GM12891 (cell line): ENCODE measurements around the gene COPE.

Source experiments
- DNase-seq: peaks from one replicate; pipeline ENCODE4 v3.0.0; 2011; ENCODE audit warnings: low spot score; ENCODE audit not compliant: insufficient read length
- FAIRE-seq: peaks from 2 replicates; lab custom pipeline; 2011; peaks lifted over from hg19 to GRCh38; lab: Jason Lieb, UNC
- PAX5 ChIP-seq: IDR thresholded peaks from 2 replicates; pipeline ENCODE4 v1.6.1; 2011; ENCODE audit warnings: low read length, moderate library complexity, mild to moderate bottlenecking; ENCODE audit not compliant: insufficient read depth, severe bottlenecking
- POLR2A ChIP-seq: IDR thresholded peaks from 2 replicates; pipeline ENCODE4 v1.6.1; 2011; ENCODE audit warnings: low read depth, low read length, control low read depth
- POLR2AphosphoS5 ChIP-seq: IDR thresholded peaks from 2 replicates; pipeline ENCODE4 v1.6.1; 2011; ENCODE audit warnings: low read depth, low read length, control low read depth
- POU2F2 ChIP-seq: IDR thresholded peaks from 2 replicates; pipeline ENCODE4 v1.6.1; 2011; ENCODE audit warnings: low read depth, mild to moderate bottlenecking, control low read depth, low read length, moderate library complexity
- SPI1 ChIP-seq: IDR thresholded peaks from 2 replicates; pipeline ENCODE4 v1.6.1; 2011; ENCODE audit warnings: low read depth, low read length, control low read depth
- TAF1 ChIP-seq: IDR thresholded peaks from 2 replicates; pipeline ENCODE4 v1.6.1; 2011; ENCODE audit warnings: low read depth, low read length, control low read depth

COPE gene

DNA sequence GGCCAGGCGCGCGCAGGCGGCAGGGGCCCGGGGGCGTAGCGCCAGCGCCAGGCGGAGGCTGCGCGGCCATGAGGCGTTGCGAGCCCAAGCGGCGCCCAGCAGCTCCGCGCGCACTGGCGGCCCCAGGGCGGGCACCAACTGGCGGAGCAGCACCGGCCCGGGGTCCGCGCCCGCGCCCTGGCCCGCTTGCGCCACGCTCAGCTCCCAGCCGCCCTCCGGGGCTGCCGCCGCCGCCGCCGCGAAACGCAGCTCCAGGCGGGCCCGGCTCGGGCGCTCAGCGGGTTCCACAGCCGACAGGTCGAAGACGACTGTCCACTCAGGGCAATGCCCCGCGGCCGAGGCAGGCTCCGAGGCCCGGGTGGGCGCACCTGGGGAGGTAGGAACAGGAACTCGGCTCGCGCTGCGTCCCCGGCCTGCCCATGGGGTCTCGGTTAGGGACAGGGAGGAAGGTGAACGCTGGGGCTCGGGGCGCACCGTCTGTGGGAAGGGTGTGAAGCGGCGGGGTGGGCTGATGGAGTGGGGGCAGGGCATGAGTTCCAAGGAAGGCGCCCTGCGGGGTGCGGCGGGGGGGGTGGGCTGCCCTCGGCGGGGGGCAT, 50.1 kb downstream of the COPE start:
- TF ChIP-seq PAX5, result no peak
- 0 out of 2 replicates have a peak, but pooled peaks have one; percentile 2 for TF ChIP-seq POLR2AphosphoS5
- no peak for DNase-seq
- no peak for FAIRE-seq

DNA sequence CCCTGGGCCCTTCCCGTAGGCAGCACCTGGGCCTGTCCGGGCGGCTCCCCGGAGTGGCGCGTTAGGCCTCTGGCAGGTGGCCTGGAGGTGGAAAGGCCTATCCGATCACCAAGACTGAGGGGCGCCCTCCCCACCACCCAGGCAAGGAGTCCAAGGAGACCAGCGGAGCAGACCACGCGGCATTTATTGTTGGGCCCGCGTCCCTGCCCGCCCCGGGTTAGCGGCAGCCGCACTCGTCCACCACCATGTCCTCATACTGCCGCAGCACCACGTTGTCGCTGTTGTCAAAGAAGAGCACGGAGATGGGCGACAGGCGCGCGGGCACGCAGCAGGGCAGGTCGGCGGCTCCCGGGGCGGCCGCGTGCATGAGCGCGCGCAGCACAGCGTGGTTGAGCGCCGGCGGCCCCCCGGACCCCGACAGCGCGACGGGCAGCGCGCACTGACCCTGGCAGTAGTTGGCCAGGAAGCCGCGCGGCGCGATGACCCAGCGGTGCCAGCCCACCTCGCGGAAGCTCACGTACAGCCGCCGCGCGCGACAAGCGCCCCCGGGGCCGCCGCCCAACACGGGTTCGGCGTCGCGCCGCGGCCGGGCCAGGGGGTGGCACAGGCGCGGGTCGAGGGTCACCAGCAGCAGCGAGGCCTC, 50.7 kb downstream of the COPE start:
- no peak for FAIRE-seq
- no peak for DNase-seq
- TF ChIP-seq PAX5 (no peak), POLR2AphosphoS5 (peak; percentile 14; the same call in 1 of the 2 replicates)

DNA sequence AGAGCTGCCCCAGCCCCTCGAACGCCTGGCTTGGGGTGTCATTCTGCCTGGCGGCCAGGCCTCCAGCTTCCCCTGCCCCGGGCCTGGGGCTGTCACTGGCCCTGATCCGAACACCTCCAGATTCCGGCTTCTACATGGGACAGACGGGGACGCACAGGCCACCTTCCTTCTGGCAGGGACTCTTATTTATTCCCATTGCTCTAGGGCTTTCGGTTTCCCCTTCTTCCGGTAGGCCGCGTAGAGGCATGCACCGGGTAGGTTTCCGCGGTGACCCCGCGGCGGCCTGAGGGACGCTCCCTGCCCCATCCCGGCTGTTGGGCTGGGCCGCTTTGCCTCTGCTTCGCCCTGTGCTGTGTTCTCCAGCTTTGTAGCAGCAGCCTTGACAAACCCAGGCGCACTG, 51.4 kb downstream of the COPE start:
- FAIRE-seq (no peak), DNase-seq (no peak)
- no peak for TF ChIP-seq TAF1
- TF ChIP-seq POLR2AphosphoS5, result no peak
- no peak for TF ChIP-seq PAX5
- no peak for TF ChIP-seq POLR2A
- no peak for TF ChIP-seq POU2F2
- no peak for TF ChIP-seq SPI1

- no peak for FAIRE-seq
- TF ChIP-seq PAX5, result no peak
- no peak for TF ChIP-seq SPI1
- TF ChIP-seq TAF1, result no peak
- TF ChIP-seq POLR2AphosphoS5, result no peak
- no peak for TF ChIP-seq POU2F2
- no peak for TF ChIP-seq POLR2A
- no peak for DNase-seq
Observed at GRCh38 chr19:18867199-18867598, 52.0 kb downstream of the COPE start.

DNA sequence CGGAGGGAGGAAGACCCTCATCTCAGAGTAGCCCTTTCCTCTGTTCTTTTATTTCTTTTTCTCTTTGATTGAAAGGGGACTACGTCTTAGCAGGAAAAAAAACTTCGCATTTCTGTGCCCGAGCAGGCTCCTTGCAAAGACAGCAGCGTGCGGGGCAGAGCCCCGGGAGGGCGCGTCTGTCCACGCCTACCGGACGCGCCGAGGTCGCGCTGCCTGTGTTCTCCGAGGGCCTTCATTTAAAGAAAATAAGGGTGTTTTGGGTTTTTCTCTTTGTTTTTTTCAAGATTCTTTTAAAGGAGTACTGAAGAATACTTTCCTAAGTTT, 52.4 kb downstream of the COPE start:
- no peak for DNase-seq
- FAIRE-seq, result no peak
- TF ChIP-seq POLR2AphosphoS5, result no peak
- TF ChIP-seq POU2F2, result no peak
- no peak for TF ChIP-seq SPI1
- no peak for TF ChIP-seq TAF1
- TF ChIP-seq PAX5, result no peak
- TF ChIP-seq POLR2A, result no peak

DNA sequence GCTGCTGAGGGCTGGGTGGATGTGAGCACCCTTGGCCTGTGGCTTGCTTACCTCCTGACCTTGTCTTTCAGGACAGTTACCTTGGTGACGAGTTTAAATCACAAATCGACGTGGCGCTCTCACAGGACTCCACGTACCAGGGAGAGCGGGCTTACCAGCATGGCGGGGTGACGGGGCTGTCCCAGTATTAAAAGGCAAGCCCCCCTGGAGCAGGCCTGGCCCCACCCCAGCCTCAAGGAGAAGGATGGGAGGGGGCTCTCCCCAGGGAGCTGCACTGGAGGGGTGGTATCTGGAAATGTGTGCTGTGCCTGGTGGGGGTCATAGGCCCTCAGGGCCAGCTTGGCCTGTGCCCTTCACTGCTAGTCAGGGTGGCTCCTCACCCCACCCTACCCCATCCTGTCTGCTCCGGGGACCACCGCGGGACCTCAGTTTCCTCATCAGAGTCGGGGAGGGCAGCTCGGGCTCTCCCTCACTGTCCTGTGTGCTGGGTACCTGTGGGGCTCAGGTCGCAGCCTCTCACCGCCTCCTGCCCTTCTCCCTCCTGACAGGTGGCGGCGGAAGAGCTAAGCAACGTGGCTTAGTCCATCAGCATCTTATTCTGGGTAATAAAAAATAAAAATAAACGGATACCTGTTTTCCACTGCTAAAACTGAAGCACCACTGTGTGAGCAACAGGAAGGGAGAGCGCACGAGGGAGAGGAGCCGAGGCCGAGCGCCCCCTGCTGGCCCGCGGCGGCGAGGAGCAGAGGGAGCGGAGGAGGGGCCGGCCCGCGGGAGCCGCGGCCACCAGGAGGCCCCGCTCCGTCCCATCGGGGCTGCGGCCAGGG, 53.0 kb downstream of the COPE start:
- no peak for TF ChIP-seq PAX5
- no peak for TF ChIP-seq POU2F2
- no peak for TF ChIP-seq POLR2A
- TF ChIP-seq SPI1, result no peak
- no peak for TF ChIP-seq TAF1
- no peak for TF ChIP-seq POLR2AphosphoS5
- peak; percentile 97 for DNase-seq
- peak; percentile 82 for FAIRE-seq

GRCh38 chr19:18865106-18865972, 53.8 kb downstream of the COPE start:
- FAIRE-seq (no peak), DNase-seq (no peak)
- TF ChIP-seq POU2F2 (no peak), TAF1 (no peak), PAX5 (no peak), POLR2A (no peak), SPI1 (no peak), POLR2AphosphoS5 (no peak)

DNA sequence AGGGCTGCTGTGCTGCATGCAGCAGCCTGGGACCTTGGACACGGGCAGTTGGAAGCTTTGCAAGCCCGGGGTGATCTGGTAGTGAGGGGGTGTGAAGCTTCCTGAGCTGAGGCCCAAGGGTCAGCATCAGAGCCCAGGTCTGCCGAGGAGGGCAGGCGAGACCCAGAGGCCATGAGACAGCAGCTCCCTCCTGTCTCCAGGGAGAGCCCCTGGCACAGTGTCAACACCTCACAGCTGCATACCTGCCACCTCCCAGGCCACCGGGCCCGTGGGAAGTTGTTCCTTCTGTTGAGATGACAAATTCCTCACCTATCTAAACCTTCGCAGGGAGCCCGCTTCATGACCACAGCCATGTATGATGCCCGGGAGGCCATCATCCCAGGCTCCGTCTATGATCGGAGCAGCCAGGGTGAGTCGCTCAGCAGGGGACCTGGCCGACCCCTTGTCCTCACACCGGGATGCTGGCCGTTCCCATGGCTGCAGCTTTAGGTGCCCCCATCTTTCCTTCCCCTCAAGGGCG, 55.3 kb downstream of the COPE start:
- DNase-seq (no peak), FAIRE-seq (no peak)

GRCh38 chr19:18862976-18863842, 56.0 kb downstream of the COPE start:
- FAIRE-seq (no peak), DNase-seq (no peak)
- TF ChIP-seq POU2F2, result no peak
- no peak for TF ChIP-seq PAX5
- TF ChIP-seq POLR2AphosphoS5, result no peak
- no peak for TF ChIP-seq SPI1
- no peak for TF ChIP-seq POLR2A
- TF ChIP-seq TAF1, result no peak

More for the DNA sequence above, 55.3 kb downstream of the COPE start:
- TF ChIP-seq SPI1 (no peak), PAX5 (no peak), TAF1 (no peak), POU2F2 (no peak), POLR2AphosphoS5 (no peak), POLR2A (no peak)
